ENCODE results near the gene PIP4K2A.
A peak's percentile ranks its signal among the peaks of the same experiment; 100 is the strongest.

PIP4K2A gene

DNA sequence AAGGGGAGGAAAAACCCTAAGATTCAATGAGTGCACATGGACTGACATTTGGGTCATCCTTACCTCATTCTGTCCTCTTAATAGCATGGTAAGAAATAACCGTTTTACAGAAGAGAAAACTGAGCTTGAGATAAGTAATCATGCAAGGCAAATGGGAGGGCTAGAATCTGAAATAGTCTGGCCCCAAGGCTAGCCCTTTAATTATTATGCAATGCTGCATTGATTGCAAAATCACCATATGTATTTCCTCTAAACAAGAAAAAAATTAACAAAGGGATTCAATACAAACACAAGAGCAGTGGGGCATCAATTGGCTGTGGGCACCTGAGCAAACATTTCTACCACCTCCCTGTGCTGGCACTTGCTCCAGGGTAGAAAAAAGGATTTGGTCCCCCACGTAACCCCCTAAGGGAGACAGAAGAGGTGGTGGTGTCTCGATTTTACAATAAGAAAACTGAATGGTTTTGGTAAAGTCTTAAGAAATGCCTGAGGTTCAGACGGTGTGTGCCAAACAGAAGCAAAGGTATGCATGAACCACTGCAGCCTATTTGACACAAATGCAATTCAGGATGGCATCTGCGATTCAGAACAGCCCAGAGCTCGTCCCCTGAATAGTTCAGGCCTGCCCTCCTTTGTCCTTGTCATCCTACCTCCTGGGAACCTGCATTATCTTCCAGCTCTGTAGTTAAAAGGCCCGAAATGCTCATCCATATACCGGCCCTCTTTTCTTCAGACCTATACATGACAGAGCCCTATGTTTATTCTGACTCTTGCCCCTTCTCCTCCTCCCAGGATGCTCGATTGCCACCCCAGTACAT lies 23.6 kb downstream of the PIP4K2A start:
- Histone ChIP-seq H3K27ac (ENCODE audit: low read depth, low read length) (no peak overlapping the region), H3K9me3 (ENCODE audit: low read length) (no peaks in the 10 kb centered on the region), H3K4me3 (ENCODE audit: low read depth in 1 of 2, low read length in 2 of 2) (no peak overlapping the region), H3K9ac (ENCODE audit: low read length) (no peak overlapping the region), H3K36me3 (ENCODE audit: insufficient read depth, low read length) (no peaks in the 10 kb centered on the region), H3K4me1 (ENCODE audit: insufficient read depth, low read length) (no peaks in the 10 kb centered on the region), H3K27me3 (ENCODE audit: control insufficient read depth in 1 of 2, insufficient read depth in 2 of 2, low read length in 2 of 2) (no peaks in the 10 kb centered on the region)

DNA sequence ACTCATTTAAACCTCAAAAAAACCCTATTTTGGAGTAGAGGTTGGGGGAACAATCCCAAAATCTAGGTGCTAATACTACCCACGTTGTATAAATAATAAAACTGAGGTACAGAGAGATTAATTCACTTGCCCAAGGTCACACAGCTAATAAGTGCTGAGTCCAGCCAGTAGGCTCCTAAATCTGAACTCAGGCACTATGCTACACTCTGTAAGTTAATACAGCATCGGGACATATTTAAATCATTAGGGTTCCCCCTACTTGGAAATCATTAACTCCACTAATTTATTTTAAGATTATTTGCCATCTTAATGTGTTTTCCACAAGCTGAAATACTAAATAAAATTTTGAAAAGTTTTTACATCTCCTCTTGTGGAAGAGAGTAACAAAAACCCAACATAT lies 24.2 kb downstream of the PIP4K2A start:
- H3K27ac ChIP-seq (ENCODE audit: low read depth, low read length) = no peak overlapping the region
- H3K4me1 ChIP-seq (ENCODE audit: insufficient read depth, low read length) = no peaks in the 10 kb centered on the region

GRCh38 chr10:22686347-22686746 lies 28.0 kb downstream of the PIP4K2A start:
- H3K27me3 ChIP-seq (ENCODE audit: control insufficient read depth in 1 of 2, insufficient read depth in 2 of 2, low read length in 2 of 2) = no peaks in the 10 kb centered on the region
- H3K4me3 ChIP-seq (ENCODE audit: low read depth in 1 of 2, low read length in 2 of 2) = no peak overlapping the region
- no peaks in the 10 kb centered on the region for H3K36me3 ChIP-seq (ENCODE audit: insufficient read depth, low read length)
- H3K9ac ChIP-seq (ENCODE audit: low read length) = no peak overlapping the region
- no peaks in the 10 kb centered on the region for H3K9me3 ChIP-seq (ENCODE audit: low read length)
- H3K4me1 ChIP-seq (ENCODE audit: insufficient read depth, low read length) = peaks cover 19% of the 10 kb centered on the region
- H3K27ac ChIP-seq (ENCODE audit: low read depth, low read length) = no peak overlapping the region

More for the DNA sequence above, 24.2 kb downstream of the PIP4K2A start:
- Histone ChIP-seq H3K36me3 (ENCODE audit: insufficient read depth, low read length) (no peaks in the 10 kb centered on the region), H3K9me3 (ENCODE audit: low read length) (no peaks in the 10 kb centered on the region), H3K27me3 (ENCODE audit: control insufficient read depth in 1 of 2, insufficient read depth in 2 of 2, low read length in 2 of 2) (no peaks in the 10 kb centered on the region), H3K4me3 (ENCODE audit: low read depth in 1 of 2, low read length in 2 of 2) (no peak overlapping the region), H3K9ac (ENCODE audit: low read length) (no peak overlapping the region)

DNA sequence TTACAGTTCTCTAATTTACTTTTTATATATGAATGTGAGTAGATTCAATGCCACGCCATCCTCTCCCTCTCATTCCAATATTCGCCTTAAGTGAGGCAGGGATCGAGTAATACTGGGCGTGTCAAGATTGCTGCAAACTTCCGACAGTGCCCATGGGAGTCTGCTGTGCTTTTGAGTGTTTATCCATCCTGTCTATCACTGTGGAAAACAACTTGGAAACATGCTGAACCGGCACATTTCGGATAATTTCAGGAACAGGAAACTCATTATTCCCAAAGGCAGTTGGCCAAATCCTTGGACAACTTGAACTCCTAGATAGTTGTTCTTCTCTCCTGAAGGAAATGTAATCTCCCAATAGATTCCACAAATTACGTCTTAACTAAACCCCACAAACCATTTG lies 28.5 kb downstream of the PIP4K2A start:
- H3K4me1 ChIP-seq (ENCODE audit: insufficient read depth, low read length) = peaks cover 21% of the 10 kb centered on the region
- no peak overlapping the region for H3K27ac ChIP-seq (ENCODE audit: low read depth, low read length)
- H3K4me3 ChIP-seq (ENCODE audit: low read depth in 1 of 2, low read length in 2 of 2) = no peak overlapping the region
- no peak overlapping the region for H3K9ac ChIP-seq (ENCODE audit: low read length)
- no peaks in the 10 kb centered on the region for H3K9me3 ChIP-seq (ENCODE audit: low read length)
- H3K27me3 ChIP-seq (ENCODE audit: control insufficient read depth in 1 of 2, insufficient read depth in 2 of 2, low read length in 2 of 2) = no peaks in the 10 kb centered on the region
- H3K36me3 ChIP-seq (ENCODE audit: insufficient read depth, low read length) = no peaks in the 10 kb centered on the region

DNA sequence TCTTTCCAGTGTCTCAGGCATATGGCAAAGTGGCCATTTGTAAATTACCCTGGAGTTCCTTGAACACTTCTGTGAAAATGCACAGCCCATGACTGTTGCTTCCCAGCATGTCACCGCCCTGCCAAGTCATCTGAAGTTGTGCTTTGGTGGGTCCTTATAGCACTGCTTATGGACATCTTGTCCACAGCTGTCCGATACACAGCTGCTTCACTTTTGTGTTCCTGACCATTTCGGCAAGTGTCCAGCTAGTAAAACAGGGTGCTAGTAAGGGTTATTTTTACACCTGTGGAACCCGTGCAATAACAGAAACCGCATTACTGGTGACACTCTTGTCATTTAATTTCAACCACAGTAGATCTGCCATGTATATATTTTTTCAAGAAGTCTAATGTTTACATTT lies 29.7 kb downstream of the PIP4K2A start:
- H3K36me3 ChIP-seq (ENCODE audit: insufficient read depth, low read length) = no peaks in the 10 kb centered on the region
- H3K4me3 ChIP-seq (ENCODE audit: low read depth in 1 of 2, low read length in 2 of 2) = no peak overlapping the region
- no peaks in the 10 kb centered on the region for H3K27me3 ChIP-seq (ENCODE audit: control insufficient read depth in 1 of 2, insufficient read depth in 2 of 2, low read length in 2 of 2)
- peaks cover 21% of the 10 kb centered on the region for H3K4me1 ChIP-seq (ENCODE audit: insufficient read depth, low read length)
- H3K9ac ChIP-seq (ENCODE audit: low read length) = no peak overlapping the region
- H3K27ac ChIP-seq (ENCODE audit: low read depth, low read length) = no peak overlapping the region
- no peaks in the 10 kb centered on the region for H3K9me3 ChIP-seq (ENCODE audit: low read length)

DNA sequence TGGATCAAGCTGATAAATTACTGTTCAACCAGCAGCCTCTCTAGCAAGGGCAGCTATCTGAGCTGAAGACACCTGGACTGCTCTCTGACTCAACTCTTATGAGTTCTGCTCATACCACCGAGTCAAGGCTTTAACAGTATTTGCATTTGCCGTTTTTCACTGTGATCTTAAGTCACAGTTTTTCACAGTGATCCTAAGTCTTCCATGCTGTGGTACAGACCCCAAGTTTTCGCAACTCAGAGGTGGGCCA lies 31.3 kb downstream of the PIP4K2A start:
- H3K27me3 ChIP-seq (ENCODE audit: control insufficient read depth in 1 of 2, insufficient read depth in 2 of 2, low read length in 2 of 2) = no peaks in the 10 kb centered on the region
- peaks cover 21% of the 10 kb centered on the region for H3K4me1 ChIP-seq (ENCODE audit: insufficient read depth, low read length)
- H3K27ac ChIP-seq (ENCODE audit: low read depth, low read length) = no peak overlapping the region
- no peaks in the 10 kb centered on the region for H3K9me3 ChIP-seq (ENCODE audit: low read length)
- H3K4me3 ChIP-seq (ENCODE audit: low read depth in 1 of 2, low read length in 2 of 2) = peak overlapping the region in 1 of 2 donors; percentile 8
- H3K36me3 ChIP-seq (ENCODE audit: insufficient read depth, low read length) = no peaks in the 10 kb centered on the region
- H3K9ac ChIP-seq (ENCODE audit: low read length) = no peak overlapping the region

DNA sequence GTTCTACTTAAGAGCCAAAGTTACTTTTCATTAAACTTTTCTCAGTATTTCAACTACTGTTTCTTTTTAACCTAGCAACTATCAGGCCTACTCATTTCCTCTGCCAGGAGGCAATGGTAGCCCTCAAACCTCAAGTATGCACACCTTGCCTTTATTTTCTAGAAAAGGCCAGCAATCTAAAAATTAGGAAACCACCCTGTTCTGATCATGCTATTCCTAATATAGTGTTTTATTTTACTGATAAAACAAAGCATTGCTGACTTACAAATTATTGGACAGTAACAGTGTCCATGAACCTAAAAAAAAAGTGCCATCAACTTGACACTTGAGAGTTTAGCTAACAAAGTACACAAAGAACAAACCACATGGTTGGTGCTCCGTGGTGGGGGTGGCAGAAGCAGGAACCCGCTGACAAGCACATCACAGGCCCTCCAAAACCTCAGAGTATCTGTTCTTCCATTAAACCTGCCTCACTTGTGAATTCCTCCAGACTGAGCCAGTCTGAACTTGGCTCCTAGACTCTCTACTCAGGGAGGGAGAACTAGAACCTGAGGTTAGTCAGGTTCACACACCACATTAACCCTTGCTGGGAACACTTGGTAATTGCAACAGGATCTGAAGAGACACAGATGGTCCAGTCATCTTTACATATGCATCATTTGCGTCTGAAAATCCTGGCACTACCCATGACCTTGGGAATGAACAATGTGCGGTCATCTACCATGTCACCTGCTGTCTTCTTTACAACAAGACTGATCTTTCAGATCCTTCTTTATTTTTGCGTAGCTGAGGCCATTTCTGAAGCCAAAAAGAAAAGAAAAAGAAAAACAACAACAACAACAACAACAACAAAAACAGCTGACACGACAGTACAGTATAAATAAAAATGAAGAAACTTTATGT lies 31.9 kb downstream of the PIP4K2A start:
- no peak overlapping the region for H3K27ac ChIP-seq (ENCODE audit: low read depth, low read length)
- no peak overlapping the region for H3K4me3 ChIP-seq (ENCODE audit: low read depth in 1 of 2, low read length in 2 of 2)
- H3K9ac ChIP-seq (ENCODE audit: low read length) = no peak overlapping the region
- H3K4me1 ChIP-seq (ENCODE audit: insufficient read depth, low read length) = peaks cover 21% of the 10 kb centered on the region
- H3K36me3 ChIP-seq (ENCODE audit: insufficient read depth, low read length) = no peaks in the 10 kb centered on the region
- H3K9me3 ChIP-seq (ENCODE audit: low read length) = no peaks in the 10 kb centered on the region
- no peaks in the 10 kb centered on the region for H3K27me3 ChIP-seq (ENCODE audit: control insufficient read depth in 1 of 2, insufficient read depth in 2 of 2, low read length in 2 of 2)

- Histone ChIP-seq H3K27ac (ENCODE audit: low read depth, low read length) (no peak overlapping the region), H3K9me3 (ENCODE audit: low read length) (no peaks in the 10 kb centered on the region), H3K36me3 (ENCODE audit: insufficient read depth, low read length) (no peaks in the 10 kb centered on the region), H3K9ac (ENCODE audit: low read length) (no peak overlapping the region), H3K4me1 (ENCODE audit: insufficient read depth, low read length) (peaks cover 21% of the 10 kb centered on the region), H3K27me3 (ENCODE audit: control insufficient read depth in 1 of 2, insufficient read depth in 2 of 2, low read length in 2 of 2) (no peaks in the 10 kb centered on the region), H3K4me3 (ENCODE audit: low read depth in 1 of 2, low read length in 2 of 2) (no peak overlapping the region)
Measured at GRCh38 chr10:22681783-22682183, 32.6 kb downstream of the PIP4K2A start.

DNA sequence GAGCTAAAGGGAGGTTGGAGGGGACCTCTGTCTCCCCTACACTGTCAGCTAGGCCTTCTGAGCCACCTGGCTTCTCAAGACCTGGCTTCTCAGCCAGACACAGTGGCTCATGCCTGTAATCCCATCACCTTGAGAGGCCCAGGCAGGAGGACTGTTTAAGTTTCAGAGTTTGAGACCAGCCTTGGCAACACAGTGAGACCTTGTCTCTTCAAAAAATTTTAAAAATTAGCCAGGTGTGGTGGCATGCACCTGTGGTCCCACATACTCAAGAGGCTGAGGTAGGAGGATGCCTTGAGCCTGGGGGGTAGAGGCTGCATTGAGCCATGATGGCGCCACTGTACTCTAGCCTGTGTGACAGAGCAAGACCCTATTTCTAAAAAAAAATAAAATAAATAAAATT lies 33.1 kb downstream of the PIP4K2A start:
- no peaks in the 10 kb centered on the region for H3K36me3 ChIP-seq (ENCODE audit: insufficient read depth, low read length)
- H3K4me3 ChIP-seq (ENCODE audit: low read depth in 1 of 2, low read length in 2 of 2) = no peak overlapping the region
- no peak overlapping the region for H3K27ac ChIP-seq (ENCODE audit: low read depth, low read length)
- no peaks in the 10 kb centered on the region for H3K9me3 ChIP-seq (ENCODE audit: low read length)
- no peaks in the 10 kb centered on the region for H3K27me3 ChIP-seq (ENCODE audit: control insufficient read depth in 1 of 2, insufficient read depth in 2 of 2, low read length in 2 of 2)
- peaks cover 21% of the 10 kb centered on the region for H3K4me1 ChIP-seq (ENCODE audit: insufficient read depth, low read length)
- no peak overlapping the region for H3K9ac ChIP-seq (ENCODE audit: low read length)

DNA sequence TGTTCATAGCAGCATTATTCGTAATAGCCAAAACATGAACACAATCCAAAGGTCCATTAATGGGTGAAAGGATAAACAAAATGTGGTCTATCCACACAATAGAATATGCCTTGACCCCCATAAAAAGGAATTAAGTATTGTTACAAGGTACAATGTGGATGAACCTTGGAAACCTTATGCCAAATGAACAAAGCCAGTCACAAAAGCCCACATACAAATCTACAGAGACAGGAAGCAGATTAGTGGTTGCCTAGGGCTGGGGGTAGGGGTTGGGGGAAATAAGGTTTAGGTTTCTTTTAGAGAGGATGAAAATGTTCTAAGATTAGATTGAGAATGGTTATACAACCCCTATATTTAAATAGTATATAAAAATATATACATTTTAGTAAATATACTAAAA lies 34.8 kb downstream of the PIP4K2A start:
- no peak overlapping the region for H3K9ac ChIP-seq (ENCODE audit: low read length)
- no peaks in the 10 kb centered on the region for H3K27me3 ChIP-seq (ENCODE audit: control insufficient read depth in 1 of 2, insufficient read depth in 2 of 2, low read length in 2 of 2)
- no peaks in the 10 kb centered on the region for H3K9me3 ChIP-seq (ENCODE audit: low read length)
- H3K4me1 ChIP-seq (ENCODE audit: insufficient read depth, low read length) = peaks cover 18% of the 10 kb centered on the region
- H3K36me3 ChIP-seq (ENCODE audit: insufficient read depth, low read length) = no peaks in the 10 kb centered on the region
- H3K4me3 ChIP-seq (ENCODE audit: low read depth in 1 of 2, low read length in 2 of 2) = no peak overlapping the region
- H3K27ac ChIP-seq (ENCODE audit: low read depth, low read length) = no peak overlapping the region

- no peak overlapping the region for H3K9ac ChIP-seq (ENCODE audit: low read length)
- H3K9me3 ChIP-seq (ENCODE audit: low read length) = no peaks in the 10 kb centered on the region
- H3K36me3 ChIP-seq (ENCODE audit: insufficient read depth, low read length) = no peaks in the 10 kb centered on the region
- H3K4me1 ChIP-seq (ENCODE audit: insufficient read depth, low read length) = peaks cover 3% of the 10 kb centered on the region
- no peak overlapping the region for H3K4me3 ChIP-seq (ENCODE audit: low read depth in 1 of 2, low read length in 2 of 2)
- H3K27me3 ChIP-seq (ENCODE audit: control insufficient read depth in 1 of 2, insufficient read depth in 2 of 2, low read length in 2 of 2) = no peaks in the 10 kb centered on the region
- H3K27ac ChIP-seq (ENCODE audit: low read depth, low read length) = no peak overlapping the region
Measured at GRCh38 chr10:22677333-22677732, 37.0 kb downstream of the PIP4K2A start.
